Osteocyte (in vitro differentiated cells): ENCODE measurements around the gene QRFP. TPM values are rescaled to one million over a fixed set of nuclear protein-coding genes. Genes with fewer than 3 reads are reported as not detected.

Experiments
- DNase-seq: peaks from one replicate; pipeline ENCODE4 v3.0.0; 2021; ENCODE audit warnings: mixed read lengths; ENCODE audit not compliant: unreplicated experiment; ENCODE audit errors: extremely low spot score
- H3K27ac Mint-ChIP-seq: one replicate; pipeline ENCODE4 v1.8.0; 2021; ENCODE audit warnings: mild to moderate bottlenecking, mixed read lengths; ENCODE audit not compliant: unreplicated experiment
- H3K27me3 Mint-ChIP-seq: one replicate; pipeline ENCODE4 v1.8.0; 2021; ENCODE audit warnings: mixed read lengths; ENCODE audit not compliant: unreplicated experiment
- H3K36me3 Mint-ChIP-seq: one replicate; pipeline ENCODE4 v1.8.0; 2021; ENCODE audit warnings: mixed read lengths; ENCODE audit not compliant: unreplicated experiment
- H3K4me1 Mint-ChIP-seq: one replicate; pipeline ENCODE4 v1.8.0; 2021; ENCODE audit warnings: mixed read lengths; ENCODE audit not compliant: unreplicated experiment
- H3K4me3 Mint-ChIP-seq: one replicate; pipeline ENCODE4 v1.8.0; 2021; ENCODE audit warnings: mild to moderate bottlenecking, moderate library complexity, mixed read lengths; ENCODE audit not compliant: unreplicated experiment
- H3K9me3 Mint-ChIP-seq: one replicate; pipeline ENCODE4 v1.8.0; 2021; ENCODE audit warnings: mixed read lengths; ENCODE audit not compliant: unreplicated experiment
- total RNA-seq: library from RNA; stranded (reverse); gene quantifications from 2 replicates; pipeline ENCODE4 v1.2.1, GENCODE V29; 2021
- TF ChIP-seq, protein P1 (sequence below): fragments of 200-600 bp; sonication (generic); IDR thresholded peaks from 2 replicates; pipeline ENCODE4 v1.5.0; 2021; ENCODE audit warnings: antibody characterized with exemption, mild to moderate bottlenecking, moderate library complexity

The QRFP gene
- total RNA-seq, 1 donor from 2014 or later: not detected

DNA sequence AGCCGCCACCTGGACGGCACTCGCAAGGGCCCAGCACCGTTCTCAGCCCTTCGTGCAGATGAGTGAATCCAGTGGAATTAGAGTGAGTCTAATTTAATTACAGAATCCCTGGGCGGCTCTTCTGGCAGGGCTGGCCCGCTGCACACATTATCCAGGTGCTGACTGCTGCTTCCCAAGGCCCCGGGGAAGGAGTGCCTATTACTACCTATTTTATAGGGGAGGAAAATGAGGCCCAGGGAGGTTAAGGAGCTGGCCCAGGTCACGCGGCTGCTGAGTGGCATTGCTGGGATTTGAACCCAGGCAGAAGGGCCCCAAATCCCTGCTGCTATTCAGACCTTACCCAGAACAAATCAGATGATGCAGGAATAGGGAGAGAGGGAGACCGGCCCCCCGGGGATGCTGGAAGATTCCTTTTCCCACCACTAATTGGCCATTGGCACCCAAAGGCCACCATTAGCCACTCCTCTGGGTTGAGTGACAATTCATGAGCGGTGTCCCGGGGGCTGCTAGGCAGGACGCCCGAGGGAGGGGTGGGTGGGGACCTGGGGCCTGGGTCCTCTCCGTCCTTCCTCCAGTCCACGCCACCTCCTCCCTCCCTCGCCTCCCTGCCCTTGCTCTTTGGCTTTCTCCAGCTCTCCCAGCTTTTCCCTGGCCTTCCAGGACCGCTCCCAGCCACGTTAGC, 10.3 kb upstream of the QRFP start:
- H3K4me1 Mint-ChIP-seq: no peaks in the 10 kb centered on the region
- H3K4me3 Mint-ChIP-seq: no peak overlapping the region
- H3K27me3 Mint-ChIP-seq: peaks cover 2% of the 10 kb centered on the region
- no peak overlapping the region for H3K27ac Mint-ChIP-seq
- H3K9me3 Mint-ChIP-seq: no peaks in the 10 kb centered on the region
- TF ChIP-seq, protein P1, sequence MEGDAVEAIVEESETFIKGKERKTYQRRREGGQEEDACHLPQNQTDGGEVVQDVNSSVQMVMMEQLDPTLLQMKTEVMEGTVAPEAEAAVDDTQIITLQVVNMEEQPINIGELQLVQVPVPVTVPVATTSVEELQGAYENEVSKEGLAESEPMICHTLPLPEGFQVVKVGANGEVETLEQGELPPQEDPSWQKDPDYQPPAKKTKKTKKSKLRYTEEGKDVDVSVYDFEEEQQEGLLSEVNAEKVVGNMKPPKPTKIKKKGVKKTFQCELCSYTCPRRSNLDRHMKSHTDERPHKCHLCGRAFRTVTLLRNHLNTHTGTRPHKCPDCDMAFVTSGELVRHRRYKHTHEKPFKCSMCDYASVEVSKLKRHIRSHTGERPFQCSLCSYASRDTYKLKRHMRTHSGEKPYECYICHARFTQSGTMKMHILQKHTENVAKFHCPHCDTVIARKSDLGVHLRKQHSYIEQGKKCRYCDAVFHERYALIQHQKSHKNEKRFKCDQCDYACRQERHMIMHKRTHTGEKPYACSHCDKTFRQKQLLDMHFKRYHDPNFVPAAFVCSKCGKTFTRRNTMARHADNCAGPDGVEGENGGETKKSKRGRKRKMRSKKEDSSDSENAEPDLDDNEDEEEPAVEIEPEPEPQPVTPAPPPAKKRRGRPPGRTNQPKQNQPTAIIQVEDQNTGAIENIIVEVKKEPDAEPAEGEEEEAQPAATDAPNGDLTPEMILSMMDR: no peak
- H3K36me3 Mint-ChIP-seq: no peaks in the 10 kb centered on the region
- no peak for DNase-seq

DNA sequence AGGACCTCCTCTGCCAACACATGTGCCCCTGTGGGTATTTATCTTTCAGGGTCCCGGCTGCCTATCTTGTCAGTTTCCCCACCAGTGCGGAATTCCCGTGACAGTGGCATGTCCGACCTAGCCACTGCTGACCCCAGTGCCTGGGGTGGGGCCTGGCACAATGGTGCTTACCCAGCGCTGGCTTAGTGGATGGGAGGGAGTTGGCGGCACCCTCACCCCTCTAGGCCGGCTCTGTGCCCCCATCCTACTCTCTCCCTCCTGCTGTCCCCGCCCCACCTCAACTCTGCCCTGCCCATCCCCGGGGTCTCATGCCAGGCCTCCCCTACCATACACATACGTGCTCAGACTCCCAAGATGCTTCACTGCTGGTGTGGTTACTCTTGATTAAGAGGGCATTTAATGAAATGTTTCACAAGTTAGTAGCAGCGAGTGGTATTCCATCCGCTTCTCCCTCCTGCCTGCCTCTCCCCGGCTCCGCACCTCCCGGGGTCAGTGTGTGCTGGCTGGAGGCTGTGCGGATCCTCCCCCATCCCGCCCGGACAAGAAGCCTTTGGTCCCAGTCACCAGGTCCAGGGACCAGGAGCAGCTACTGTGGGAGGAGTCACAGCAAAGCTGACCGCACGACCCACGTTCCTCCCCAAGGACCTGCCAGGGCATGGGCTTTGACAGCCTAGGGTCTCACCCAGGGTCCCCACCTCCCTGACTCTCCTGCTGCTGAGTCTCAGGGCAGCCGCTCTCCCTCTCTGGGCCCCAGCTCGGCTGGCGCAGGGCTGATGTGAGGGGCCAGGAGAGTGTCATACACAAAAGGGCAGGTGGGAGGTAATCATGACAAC, 9.5 kb upstream of the QRFP start:
- H3K36me3 Mint-ChIP-seq: no peaks in the 10 kb centered on the region
- DNase-seq: no peak
- H3K27me3 Mint-ChIP-seq: peaks cover 2% of the 10 kb centered on the region
- no peak overlapping the region for H3K4me3 Mint-ChIP-seq
- no peaks in the 10 kb centered on the region for H3K4me1 Mint-ChIP-seq
- no peak overlapping the region for H3K27ac Mint-ChIP-seq
- TF ChIP-seq, protein P1: no peak
- H3K9me3 Mint-ChIP-seq: no peaks in the 10 kb centered on the region

DNA sequence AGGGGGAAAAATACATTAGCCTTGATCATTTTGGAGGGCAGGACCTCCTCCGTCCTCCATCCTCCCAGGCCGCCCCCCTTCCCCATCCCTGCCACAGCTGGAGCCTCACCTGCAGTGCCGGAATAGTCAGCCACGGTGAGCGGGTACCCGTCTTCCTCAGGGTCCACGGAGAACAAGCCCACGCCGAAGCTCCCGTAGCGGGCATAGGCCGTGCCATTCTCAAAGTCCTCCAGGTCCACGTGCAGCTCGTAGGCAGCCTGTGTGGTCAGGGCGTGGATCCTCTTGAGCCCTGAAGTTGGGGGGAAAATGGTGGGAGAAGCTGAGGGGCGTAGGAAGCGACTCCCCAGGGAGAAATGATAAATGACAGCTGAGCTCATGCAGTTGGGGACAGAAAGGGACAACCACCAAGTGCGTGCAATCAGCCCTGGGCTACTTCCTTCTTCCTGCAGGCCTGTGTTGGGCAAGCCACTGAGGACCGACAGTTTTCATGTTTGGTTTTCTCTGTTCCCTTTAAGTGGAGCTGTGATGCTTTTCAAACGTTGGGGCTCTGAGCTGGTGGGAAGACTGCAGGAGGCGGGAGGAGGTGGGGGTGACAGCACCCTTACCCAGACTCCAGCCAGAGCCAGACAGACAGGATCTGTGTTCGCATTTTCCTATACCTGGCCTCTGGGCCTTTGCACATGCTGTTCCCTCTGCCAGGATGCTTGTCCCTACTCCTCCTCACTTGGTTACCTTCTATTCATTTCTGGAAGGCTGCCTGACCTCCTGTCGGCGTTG, 8.7 kb upstream of the QRFP start:
- TF ChIP-seq, protein P1: no peak
- Mint-ChIP-seq H3K9me3 (no peaks in the 10 kb centered on the region), H3K36me3 (no peaks in the 10 kb centered on the region), H3K27me3 (peaks cover 2% of the 10 kb centered on the region), H3K4me3 (no peak overlapping the region), H3K4me1 (no peaks in the 10 kb centered on the region), H3K27ac (no peak overlapping the region)
- DNase-seq: no peak

DNA sequence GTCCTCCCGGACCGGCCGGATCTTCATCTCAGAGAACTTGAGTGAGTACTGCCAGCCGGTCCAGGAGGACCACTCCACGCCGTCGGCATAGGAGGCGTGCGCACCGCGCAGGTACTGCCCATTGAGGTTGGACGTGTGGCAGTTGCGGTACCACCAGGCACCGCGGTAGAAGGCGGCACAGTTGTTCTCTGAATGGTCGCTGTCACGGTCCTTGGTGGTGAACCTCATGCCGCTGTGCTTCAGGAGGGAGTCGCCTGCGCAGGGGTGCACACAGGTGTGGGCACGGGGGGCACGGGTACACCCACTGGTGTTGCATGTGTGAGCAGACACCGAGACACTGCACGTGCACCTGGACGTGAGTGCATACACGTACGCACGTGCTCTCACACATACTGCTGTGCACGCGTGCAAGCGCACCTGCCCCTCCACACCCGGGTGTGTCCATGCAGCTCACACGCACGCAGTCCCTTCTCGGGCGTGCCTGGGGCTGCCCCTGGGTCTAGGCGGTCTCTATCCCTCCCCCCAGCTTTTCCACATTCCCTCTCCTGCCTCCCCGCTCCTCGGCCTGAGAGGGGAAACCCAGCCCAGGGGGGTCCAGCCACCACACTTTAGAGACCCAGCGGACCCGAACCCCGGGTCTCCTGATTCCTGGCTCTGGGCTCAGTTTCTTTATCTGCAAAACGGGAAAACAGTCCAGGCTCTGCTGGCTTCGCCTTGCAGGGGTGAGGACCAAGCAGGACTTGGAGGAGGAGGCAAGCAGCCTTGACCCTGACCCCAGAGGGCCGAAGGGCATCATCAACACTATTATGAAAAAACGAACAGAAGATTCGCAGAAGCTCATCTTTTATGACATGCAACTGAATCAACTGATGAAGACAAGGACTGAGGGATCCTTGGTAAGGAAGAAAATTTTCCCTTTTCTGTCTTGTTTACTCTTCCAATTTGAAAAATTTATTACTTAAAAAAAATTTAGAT, 7.7 kb upstream of the QRFP start:
- DNase-seq: no peak

More for the DNA sequence above, 7.7 kb upstream of the QRFP start:
- Mint-ChIP-seq H3K36me3 (no peaks in the 10 kb centered on the region), H3K4me3 (no peak overlapping the region), H3K4me1 (no peaks in the 10 kb centered on the region), H3K9me3 (no peaks in the 10 kb centered on the region), H3K27me3 (peaks cover 2% of the 10 kb centered on the region), H3K27ac (no peak overlapping the region)
- TF ChIP-seq, protein P1: no peak
